HG03060 (cell line): ENCODE data around the gene LTBP4.
"Not testable (repeated sequence)": the region's sequence is repeated elsewhere in the genome, so short reads cannot be mapped to it uniquely, and the experiment has no call there.

ENCODE experiments used
- ATAC-seq: cut with Tn5 transposase; IDR thresholded peaks from one replicate; pipeline ENCODE4 v1.9.1; 2021; ENCODE audit warnings: low read depth, moderate number of reproducible peaks; ENCODE audit not compliant: unreplicated experiment

The LTBP4 gene

DNA sequence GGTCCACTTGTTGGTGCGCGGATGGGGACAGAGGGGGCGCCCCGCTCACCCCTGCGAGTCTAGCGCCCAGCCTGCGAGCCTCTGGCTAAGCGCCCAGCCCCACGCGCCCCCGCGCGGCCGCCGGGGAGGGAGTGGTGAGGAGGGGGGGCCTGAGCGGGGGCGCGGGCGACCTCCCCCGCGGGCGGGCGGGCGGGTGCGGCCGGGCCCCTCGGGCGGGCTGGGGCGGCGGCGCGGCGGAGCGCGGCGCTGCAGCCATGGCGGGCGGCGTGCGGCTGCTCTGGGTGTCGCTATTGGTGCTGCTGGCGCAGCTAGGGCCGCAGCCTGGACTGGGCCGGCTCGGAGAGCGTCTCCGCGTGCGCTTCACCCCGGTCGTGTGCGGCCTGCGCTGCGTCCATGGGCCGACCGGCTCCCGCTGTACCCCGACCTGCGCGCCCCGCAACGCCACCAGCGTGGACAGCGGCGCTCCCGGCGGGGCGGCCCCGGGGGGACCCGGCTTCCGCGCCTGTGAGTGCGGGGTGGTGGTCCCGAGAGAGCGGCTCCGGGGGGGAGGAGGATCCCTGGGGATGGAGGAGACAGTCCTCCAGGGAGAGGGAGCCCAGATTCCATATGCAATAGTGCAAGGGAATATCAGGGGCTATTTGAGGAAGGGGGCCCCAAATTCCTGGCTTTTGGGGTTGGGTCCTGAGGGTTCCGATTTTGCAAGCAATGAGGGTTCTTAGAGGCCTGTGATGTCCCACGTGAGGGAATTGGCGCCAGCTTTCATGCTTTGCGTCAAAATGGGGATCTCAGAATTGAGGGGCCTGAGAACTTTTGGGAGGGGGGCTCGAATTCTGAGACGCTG, at the start of gene LTBP4:
LTBP4 (plus strand) TSS at position 236 of the 841 bp plus-strand sequence; CDS start at position 255, 19 bp downstream.
- no peak for ATAC-seq

DNA sequence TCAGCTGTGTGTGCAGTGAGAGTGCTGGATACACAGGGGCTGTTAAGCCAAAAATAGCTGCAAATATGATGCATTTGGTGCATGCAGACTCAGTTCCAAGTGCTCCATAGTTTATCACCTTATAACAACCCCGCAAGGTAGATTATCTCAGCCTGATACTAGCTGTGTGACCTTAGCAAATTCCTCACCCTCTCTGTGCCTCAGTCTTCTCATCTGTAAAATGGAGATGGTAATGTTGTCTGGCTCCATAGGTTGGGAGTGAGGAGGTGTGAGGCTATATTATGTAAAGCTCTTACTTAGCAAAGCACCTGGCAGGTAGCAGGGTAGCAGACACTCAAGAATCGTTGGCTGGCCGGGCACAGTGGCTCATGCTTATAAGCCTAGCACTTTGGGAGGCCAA, 48.3 kb upstream of the LTBP4 start:
- no peak for ATAC-seq

DNA sequence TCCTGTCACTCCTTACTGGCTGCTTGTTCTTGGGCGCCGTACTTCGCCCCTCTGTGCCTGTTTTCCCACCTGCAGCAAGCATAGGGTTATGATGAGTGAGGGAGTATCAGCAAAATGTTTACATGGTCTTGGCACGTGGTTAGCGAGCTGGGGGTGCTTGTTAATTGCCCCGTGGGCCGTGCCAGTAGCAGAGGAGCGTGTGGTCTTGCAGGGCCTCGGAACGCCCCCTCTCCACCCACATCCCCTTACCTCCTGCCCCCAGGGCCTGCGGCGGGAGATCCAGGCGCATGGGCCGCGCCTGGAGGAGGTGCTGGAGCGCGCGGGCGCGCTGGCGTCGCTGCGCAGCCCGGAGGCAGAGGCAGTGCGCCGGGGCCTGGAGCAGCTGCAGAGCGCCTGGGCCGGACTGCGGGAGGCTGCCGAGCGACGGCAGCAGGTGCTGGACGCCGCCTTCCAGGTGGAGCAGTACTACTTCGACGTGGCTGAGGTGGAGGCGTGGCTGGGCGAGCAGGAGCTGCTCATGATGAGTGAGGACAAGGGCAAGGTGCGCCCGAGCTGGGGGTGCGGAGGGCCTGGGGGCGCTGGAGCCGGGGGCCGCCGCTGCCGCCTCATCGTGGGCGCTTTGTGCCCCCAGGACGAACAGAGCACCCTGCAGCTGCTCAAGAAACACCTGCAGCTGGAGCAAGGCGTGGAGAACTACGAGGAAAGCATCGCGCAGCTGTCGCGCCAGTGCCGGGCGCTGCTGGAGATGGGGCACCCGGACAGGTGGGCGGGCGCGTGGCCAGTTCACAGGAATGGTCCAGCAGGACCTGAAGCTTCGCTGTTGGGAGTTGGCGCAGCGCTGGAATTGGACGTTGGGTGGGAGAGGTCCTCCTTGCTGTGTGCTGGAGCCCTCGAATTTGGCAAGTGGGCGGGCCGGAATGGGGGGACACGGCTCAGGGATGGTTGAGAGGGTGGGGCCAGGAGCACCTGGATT, 47.0 kb upstream of the LTBP4 start:
- ATAC-seq, result no peak

- no peak for ATAC-seq
Measured at GRCh38 chr19:40555978-40556689, 45.0 kb upstream of the LTBP4 start.

GRCh38 chr19:40556953-40557530, 44.1 kb upstream of the LTBP4 start:
- ATAC-seq, result no peak

- no peak for ATAC-seq
Measured at GRCh38 chr19:40559394-40559793, 41.8 kb upstream of the LTBP4 start.

GRCh38 chr19:40560092-40560507, 41.1 kb upstream of the LTBP4 start:
- no peak for ATAC-seq

GRCh38 chr19:40561947-40562346, 39.2 kb upstream of the LTBP4 start:
- ATAC-seq, result no peak

DNA sequence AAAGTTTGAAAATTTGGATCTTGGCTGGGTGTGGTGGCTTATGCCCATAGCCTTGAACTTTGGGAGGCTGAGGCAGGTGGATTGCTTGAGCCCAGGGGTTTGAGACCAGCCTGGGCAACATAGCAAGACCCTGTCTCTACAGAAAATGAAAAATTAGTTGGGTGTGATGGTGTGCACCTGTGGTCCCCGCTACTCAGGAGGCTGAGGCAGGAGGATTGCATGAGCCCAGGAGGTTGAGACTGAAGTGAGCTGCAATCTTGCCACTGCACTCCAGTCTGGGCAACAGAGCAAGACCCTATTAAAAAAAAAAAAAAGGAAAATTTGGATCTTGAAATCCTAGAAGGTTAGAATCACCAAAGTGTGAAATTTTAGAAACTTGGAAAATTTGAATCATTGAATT, 36.6 kb upstream of the LTBP4 start:
- not testable (repeated sequence) for ATAC-seq

GRCh38 chr19:40565355-40565754, 35.8 kb upstream of the LTBP4 start:
- no peak for ATAC-seq

DNA sequence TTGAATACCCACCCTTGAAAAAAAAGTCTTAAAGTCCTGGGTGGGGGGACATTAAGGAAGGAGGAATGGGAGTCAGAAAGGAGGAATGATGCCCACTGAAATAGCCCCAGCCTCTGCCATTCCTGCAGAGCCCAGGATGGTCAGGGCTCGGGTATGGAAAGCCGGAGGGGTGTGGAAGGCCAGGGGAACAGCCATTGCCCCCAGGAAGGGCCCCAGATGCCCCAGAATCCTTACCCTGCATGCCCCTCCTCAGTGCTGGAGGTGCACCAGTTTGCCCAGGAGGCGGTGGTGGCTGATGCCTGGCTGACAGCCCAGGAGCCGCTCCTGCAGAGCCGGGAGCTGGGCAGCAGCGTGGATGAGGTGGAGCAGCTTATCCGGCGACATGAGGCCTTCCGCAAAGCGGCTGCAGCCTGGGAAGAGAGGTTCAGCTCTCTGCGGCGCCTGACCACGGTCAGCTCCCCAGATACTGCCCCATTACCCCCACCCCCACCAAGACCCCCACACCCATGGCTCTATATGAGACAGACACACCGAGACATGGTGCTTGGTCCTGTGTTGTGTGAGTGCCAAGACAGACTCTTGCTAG, 35.2 kb upstream of the LTBP4 start:
- no peak for ATAC-seq

DNA sequence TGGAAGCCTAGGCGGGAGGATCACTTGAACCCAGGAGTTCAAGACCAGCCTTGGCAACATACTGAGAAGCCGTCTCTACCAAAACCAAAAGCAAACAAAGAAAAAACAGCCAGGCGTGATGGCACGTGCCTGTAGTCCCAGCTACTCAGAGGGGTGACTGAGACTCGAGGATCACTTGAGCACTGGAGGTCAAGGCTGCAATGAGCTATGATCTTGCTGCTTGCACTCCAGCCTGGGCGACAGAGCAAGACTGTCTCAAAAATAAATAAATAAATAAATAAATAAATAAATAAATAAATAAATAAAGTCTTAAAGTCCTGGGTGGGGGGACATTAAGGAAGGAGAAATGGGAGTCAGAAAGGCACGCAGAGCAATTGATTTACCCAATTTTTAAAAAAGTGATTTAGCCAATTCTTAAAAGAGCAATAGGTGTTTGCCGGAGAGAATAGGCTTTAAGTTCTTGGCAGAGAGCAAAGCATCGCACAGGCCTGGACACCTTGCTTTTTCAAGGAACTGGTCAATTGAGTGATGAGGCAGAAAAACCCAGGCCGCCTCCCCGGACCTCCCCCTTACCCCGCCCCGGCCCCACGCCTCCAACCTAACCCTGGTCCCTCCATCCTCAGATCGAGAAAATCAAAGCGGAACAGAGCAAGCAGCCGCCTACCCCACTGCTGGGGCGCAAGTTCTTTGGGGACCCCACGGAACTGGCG, 34.0 kb upstream of the LTBP4 start:
- no peak for ATAC-seq

DNA sequence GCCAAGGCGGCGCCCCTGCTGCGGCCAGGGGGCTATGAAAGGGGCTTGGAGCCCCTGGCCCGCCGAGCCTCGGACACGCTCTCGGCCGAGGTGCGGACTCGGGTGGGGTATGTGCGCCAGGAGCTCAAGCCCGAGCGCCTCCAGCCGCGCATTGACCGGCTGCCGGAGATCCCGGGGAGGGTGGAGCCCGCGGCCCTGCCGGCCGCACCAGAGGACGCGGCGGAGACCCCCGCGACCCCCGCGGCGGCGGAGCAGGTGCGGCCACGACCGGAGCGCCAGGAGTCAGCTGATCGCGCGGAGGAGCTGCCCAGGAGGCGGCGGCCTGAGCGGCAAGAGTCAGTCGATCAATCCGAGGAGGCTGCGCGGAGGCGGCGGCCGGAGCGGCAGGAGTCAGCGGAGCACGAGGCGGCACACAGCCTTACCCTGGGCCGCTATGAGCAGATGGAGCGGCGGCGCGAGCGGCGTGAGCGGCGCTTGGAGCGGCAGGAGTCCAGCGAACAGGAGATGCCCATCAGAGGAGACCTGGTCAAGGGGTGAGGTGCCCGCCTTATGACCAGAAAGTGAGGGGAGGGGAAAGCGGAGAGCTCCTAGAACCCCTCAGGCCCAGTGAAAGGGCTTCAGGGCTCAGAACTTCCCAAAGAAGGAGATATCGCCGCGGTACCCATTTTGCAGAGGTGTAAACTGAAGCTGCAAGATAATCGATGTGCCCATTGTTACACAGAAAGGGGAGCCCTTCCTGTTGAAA, 33.2 kb upstream of the LTBP4 start:
- ATAC-seq, result no peak

GRCh38 chr19:40570313-40571004, 30.7 kb upstream of the LTBP4 start:
- ATAC-seq, result peak; percentile 79

GRCh38 chr19:40571005-40571318, 30.2 kb upstream of the LTBP4 start:
- no peak for ATAC-seq

- no peak for ATAC-seq
Measured at GRCh38 chr19:40571831-40572495, 29.2 kb upstream of the LTBP4 start.

GRCh38 chr19:40575326-40575725, 25.8 kb upstream of the LTBP4 start:
- ATAC-seq, result no peak

GRCh38 chr19:40576151-40576584, 25.0 kb upstream of the LTBP4 start:
- no peak for ATAC-seq
